Posterior vena cava (tissue), 2 donors: ENCODE data around the gene NEK7. TPM values are rescaled to one million over a fixed set of nuclear protein-coding genes. Genes with fewer than 3 reads are reported as not detected.

Experiments used
- DNase-seq: peaks from one replicate; pipeline ENCODE4 v3.0.0-alpha.2; 2020; ENCODE audit warnings: low spot score
- intact Hi-C, 2 donors: fragments of 100-400 bp; cut with DNase I; formaldehyde crosslinking; loops; one replicate each; pipeline versions ENCODE4 v1.14.1 to v1.14.2; 2022 to 2023
- total RNA-seq, 2 donors: library from RNA; stranded (reverse); fragmentation: NEBNext Ultra II Directional; extraction: Animal tissue kit (Norgen Biotek cat#: 25700); gene quantifications; one replicate each; pipeline ENCODE4 v1.2.1, GENCODE V29; 2021
- donor health status: DM: yes; HTN: yes; CAD: no.
- donor health status: DM: yes; HTN: yes; CAD: no.

Gene NEK7
- total RNA-seq, 2 donors from 2014 or later: 117 to 165 TPM

- intact Hi-C loops: no loop called here
- no peak for DNase-seq
These were observed 204.5 kb downstream of the NEK7 start for GRCh38 chr1:198361237-198361767.

DNA sequence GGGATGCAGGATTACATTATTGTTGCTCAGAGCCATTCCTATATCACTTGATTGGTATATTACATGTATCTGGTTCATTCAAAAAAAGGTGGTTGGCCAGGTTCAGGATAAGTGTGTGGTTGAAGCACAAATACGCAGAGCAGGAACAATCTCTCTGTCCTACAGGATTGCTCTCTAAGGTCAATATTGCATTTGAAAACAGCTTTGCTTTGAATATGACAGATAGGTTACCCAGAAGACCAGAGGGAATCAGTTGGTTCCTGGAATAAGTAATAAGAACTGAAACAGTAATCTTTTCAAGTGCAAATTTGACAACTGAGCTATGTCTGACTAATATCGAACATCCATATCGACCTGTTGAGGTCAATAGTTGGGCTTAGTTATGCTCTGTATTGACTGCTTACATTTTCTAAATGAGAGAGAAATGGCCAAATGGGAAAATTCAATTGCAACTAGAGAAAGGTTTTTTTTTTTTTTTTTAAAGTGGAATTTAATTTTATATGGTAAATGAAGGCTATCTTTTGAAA, 206.9 kb downstream of the NEK7 start:
- intact Hi-C loops: no loop called here
- DNase-seq: no peak

- intact Hi-C loops: no loop called here
- DNase-seq: no peak
These were observed 207.7 kb downstream of the NEK7 start for GRCh38 chr1:198364471-198364870.

- intact Hi-C loops: no loop called here
- DNase-seq: no peak
These were observed 210.5 kb downstream of the NEK7 start for GRCh38 chr1:198367296-198367695.

DNA sequence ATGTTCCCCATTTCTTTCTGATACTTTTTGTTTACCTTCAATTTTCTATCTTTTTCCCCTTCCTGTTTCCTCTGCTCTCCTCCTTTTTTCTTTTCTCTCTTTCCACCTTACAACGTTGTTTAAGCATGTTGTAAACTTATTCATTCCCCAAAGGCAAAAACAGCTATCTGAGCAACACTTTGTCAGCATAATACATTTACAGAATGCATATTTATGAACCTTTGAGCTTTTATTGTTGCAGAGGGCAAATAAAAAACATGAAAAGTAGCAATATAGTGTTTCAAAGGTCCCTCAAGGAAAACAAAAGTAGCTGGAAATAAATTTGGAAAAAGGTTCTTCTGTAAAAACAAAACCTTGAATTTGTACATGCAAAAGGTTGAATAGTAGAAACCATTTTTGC, 214.2 kb downstream of the NEK7 start:
- DNase-seq: no peak
- intact Hi-C loops: no loop called here

Other genes starting within 250 kb of the NEK7 start
- gene LHX9, start 239.6 kb upstream of the NEK7 start, total RNA-seq: 1 to 10 TPM; 2.6 to 6.4 TPM